Middle frontal gyrus (tissue), 1 donor: ENCODE results near the gene ADGRG3.

Source experiments
- DNase-seq: peaks from one replicate; pipeline ENCODE4 v3.0.0-alpha.2; 2015; ENCODE audit warnings: low spot score; ENCODE audit errors: extremely low spot score

The ADGRG3 gene

GRCh38 chr16:57630407-57630797 lies 37.7 kb upstream of the ADGRG3 start:
- DNase-seq: no peak

DNA sequence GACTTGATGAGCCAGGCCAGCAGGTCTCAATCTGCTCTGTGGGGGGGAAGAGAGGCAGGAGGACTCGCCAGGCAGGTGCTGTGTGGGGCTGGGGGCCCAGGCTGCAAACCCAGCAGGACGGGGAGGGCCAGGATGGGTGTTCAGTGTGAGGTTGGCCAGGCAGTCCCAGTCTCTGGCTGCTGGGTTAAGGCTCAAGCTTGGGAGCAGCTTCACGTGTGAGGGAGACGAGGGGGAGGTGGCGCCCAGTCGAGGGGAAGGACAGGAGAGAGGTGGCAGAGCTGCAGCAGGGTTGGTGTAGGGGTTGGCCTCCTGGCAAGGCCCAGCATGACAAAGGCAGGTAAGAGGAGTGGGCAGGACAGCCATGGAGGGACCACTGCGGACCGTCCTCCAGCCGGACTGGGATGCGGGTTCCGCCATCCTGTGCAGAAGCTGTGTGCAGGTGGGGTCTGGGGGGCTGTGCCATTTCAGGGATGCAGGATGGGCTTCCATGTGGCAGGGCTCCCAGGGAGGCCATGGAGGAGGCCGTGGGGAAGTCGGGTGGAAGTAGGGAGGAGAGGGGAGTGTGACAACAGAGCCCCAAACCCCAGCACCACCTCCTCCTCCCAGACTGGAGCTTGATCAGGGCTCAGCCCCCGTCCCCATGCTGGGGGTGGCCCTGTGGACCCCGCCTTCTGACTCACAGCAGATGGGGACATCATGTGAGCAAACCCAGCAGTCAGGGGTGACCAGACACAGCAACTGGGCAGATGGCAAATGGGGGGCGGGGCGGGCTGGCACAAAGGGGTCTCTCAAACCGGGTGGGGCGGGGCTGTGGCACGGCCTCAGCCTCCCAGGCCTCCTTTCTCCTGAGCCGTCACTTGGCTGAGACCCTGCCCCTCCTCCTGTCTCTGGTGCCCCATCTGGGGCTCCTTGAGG lies 36.9 kb upstream of the ADGRG3 start:
- DNase-seq: no peak

DNA sequence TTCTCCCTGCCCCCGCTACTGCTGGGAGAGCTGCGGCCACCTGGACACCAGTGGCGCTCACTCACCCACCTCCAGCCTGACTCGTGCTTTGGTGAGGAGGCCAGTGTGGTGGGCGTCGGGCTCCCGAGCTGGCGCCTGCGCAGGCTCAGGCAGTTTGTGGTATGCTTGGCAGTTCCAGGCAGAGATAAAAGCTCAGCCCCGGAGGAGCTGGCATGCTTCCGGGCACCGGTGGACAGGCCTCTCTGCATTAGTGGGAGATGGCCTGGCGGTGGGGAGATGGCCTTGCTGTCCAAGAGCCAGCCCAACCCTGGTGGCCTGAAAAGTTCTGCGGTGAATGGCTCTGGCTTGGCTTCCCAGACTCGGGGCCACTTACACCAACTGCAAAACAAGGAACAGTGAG lies 35.5 kb upstream of the ADGRG3 start:
- DNase-seq: peak; percentile 48

GRCh38 chr16:57633383-57634064 lies 34.6 kb upstream of the ADGRG3 start:
- DNase-seq: no peak

- DNase-seq: no peak
These were observed 33.9 kb upstream of the ADGRG3 start for GRCh38 chr16:57634171-57634570.

DNA sequence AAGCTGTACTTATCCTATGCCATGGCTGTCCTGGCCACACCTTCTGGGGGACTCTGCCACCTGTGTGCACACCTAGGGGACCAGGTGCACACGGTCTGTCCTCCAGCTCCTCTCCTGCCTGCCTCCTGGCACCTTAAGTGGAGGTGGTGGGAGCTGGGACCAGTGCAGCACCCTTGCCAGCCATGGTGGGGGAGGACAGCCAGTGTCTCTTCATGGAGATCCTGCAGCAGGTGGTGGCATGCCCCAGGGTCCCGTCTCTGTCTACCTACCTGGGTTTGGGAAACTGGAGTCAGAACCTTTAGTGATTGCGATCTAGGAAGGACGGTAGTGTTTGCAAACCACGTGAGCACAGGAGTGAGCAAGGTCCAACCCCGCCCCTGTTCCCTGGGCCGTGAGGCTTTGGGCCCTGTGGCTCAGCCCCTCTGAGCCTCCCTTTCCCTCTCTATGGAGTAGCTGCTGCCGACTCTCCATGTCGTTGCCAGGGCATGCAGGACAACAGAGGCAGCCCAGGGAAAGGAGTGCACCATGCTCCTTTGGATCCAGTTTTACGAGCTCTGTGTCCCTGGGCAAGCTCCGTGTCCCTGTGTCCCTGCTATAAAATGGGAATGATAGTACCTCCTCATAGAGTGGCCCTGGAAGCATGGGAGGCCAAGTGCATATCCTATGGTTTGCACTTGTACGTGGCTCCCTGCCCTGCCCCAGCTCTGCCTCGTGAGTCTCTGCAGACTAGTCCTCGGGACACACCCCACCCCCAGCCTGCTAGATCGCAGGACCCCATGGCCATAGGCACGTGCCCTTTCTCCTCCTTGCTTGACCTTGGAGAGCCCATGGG lies 32.6 kb upstream of the ADGRG3 start:
- no peak for DNase-seq

GRCh38 chr16:57636184-57636583 lies 31.9 kb upstream of the ADGRG3 start:
- no peak for DNase-seq

DNA sequence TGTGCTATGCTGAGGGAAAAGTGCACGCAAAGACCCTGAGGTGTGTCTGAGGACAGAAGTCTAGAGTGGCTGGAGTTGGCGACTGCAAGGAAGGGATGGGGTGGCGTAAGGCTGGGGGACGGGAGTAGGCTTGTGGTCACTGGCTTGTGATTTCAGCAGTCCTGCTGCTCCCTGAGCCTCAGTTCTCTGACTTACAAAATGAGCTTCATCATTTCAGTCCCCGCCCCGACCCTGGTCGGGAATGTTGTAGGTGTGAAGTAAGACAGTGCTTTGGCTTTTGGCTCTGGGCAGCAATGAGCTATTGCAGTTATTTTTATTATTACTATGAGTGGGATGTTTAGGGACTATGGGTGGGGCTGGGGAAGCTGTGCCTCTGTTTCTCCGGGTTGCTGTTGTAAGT lies 31.1 kb upstream of the ADGRG3 start:
- DNase-seq: no peak

GRCh38 chr16:57637424-57637823 lies 30.7 kb upstream of the ADGRG3 start:
- peak; percentile 51 for DNase-seq

GRCh38 chr16:57637965-57638364 lies 30.1 kb upstream of the ADGRG3 start:
- DNase-seq: no peak

DNA sequence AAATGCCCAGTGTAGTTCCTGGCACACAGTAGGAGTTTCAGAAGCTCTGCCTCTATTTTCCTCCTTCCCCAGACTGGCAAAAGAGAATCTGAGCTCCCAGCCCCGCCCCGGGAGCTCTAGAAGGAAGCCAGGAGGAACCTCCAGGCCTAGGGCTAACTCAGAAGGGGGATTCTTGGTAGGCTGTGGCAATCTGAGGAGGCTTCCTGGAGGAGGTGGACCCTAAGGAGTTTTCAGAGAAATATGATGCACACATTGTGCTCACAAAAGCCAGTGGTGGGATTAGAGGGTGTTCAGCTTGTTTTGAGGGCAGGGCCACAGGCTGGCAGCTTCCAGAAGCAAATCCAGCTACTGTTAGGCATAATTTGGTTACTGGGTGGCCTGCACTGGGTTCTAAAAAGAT lies 29.7 kb upstream of the ADGRG3 start:
- DNase-seq: no peak

DNA sequence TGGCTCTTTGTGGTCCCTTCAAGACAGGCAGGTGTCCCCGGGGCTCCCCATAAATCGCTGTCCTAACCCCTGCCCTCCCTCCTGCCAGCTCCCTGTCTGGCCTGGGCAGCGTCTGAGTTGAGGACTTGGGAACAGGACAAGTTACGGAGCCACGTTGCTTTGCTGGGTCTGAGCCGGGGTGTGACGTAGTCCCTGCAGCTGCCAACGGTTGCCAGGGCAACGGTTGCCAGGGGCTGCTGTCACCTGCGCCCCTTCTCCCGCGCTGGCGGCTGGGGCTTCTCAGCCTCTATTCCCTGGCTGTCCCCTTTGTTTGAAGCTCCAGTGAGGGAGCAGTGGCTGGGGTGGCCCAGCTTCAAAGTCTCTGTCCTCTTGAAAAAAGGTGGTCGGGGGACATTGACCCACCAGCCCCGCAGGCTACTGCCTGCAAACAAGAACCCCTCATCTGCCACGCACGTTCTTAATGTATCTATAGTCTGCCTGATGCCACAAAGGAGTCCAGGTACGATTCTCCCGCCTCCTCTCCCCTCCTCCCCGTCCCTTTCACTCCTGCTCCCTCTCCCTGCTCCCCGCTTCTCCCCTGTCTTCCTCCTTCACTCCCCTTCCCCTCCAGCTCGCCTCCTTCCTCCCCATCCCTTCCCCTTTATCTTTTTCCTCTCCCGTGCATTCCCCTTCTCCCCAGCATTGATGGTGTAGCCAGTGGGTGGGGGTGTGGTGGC lies 28.8 kb upstream of the ADGRG3 start:
- DNase-seq: peak; percentile 71

- no peak for DNase-seq
These were observed 27.9 kb upstream of the ADGRG3 start for GRCh38 chr16:57640185-57640584.

DNA sequence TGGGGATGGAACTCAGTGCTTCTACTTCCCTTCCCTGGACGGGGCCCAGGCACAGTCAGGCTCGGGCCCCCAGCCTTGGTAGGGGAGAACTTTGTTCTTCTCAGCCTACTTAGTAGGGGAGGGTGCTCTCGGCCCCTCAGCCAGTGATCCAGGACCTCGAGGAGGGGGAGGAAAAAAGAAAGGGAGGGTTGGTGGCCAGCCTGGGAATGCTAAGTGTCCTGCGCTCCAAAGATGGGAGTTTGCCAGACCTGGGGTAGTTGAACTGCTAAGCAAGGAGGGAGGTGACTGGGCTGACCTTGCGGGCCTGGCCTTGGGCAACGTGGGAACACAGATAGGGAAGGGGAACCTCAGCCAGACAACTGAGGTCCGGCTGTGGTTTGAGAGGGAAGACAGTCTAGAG lies 27.5 kb upstream of the ADGRG3 start:
- DNase-seq: no peak

- DNase-seq: no peak
These were observed 25.7 kb upstream of the ADGRG3 start for GRCh38 chr16:57642160-57643135.

GRCh38 chr16:57643147-57643874 lies 24.8 kb upstream of the ADGRG3 start:
- DNase-seq: no peak

- DNase-seq: no peak
These were observed 24.2 kb upstream of the ADGRG3 start for GRCh38 chr16:57643910-57644309.

DNA sequence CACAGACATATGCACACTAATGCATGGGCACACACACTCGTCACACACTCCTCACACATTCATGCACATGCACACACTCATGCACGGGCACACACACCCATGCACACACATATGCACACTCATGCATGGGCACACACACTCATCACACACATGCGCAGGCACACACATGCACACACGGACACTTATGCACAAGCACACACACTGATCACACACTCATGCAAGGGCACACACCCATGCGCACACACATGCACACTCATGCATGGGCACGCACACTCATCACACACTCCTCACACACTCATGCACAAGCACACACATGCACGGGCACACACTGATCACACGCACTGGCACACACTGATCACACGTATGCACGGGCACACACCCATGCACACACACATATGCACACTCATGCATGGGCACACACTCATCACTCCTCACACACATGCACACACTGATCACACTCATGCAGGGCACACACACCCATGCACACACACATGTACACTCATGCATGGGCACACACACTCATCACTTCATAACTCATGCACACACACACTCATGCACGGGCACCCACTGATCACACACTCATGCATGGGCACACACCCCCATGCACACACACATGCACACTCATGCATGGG lies 23.6 kb upstream of the ADGRG3 start:
- DNase-seq: no peak

DNA sequence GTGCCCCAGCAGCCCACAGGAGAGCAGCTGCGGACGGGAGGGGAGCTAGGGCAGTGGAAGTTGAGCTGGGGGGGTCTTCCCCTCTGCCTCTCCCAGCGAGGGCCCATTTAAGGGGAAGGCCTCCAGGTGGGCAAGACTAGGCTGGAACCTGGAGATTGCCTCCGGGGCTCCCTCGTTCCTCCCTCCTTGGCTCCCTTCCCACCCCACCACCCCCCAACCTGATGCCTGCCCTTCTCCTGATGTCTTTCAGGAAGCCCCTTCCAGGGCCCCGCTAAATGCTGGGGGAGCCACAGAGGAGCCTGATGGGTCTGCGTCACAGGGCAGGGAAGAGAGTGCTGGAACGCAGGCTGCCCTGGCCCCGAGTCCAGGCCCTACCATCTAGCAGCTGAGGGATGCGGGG lies 22.9 kb upstream of the ADGRG3 start:
- DNase-seq: no peak
